HL-60 (cell line): ENCODE data around the gene RNFT2.

ENCODE experiments used
- DNase-seq, 2 experiments: peaks; one replicate each; pipeline ENCODE4 v3.0.0-alpha.2; 2010 to 2020; ENCODE audit warnings: low read depth in 1 of 2, low spot score in 1 of 2
- H3K27ac ChIP-seq: fragments of 250-450 bp; sonication (Bioruptor Pico); replicated peaks from 2 replicates; pipeline ENCODE4 v1.5.1; 2020; ENCODE audit warnings: mild to moderate bottlenecking, moderate library complexity
- H3K27me3 ChIP-seq: fragments of 250-450 bp; sonication (Bioruptor Pico); 2 replicates; pipeline ENCODE4 v1.5.1; 2021; ENCODE audit warnings: mild to moderate bottlenecking, moderate library complexity; ENCODE audit not compliant: insufficient read depth, poor library complexity, severe bottlenecking
- H3K4me3 ChIP-seq: replicated peaks from 2 replicates; pipeline ENCODE4 v1.5.1; 2011; ENCODE audit warnings: mild to moderate bottlenecking, control low read depth, low read length; ENCODE audit not compliant: insufficient read depth
- CTCF ChIP-seq: IDR thresholded peaks from one replicate; pipeline ENCODE4 v1.5.1; 2011; ENCODE audit warnings: low read length, control low read depth, inconsistent platforms; ENCODE audit not compliant: insufficient read depth
- GABPA ChIP-seq: IDR thresholded peaks from 2 replicates; pipeline ENCODE4 v1.6.1; 2012; ENCODE audit warnings: low read depth
- POLR2AphosphoS5 ChIP-seq: IDR thresholded peaks from 2 replicates; pipeline ENCODE4 v1.6.1; 2012; ENCODE audit warnings: low read depth
- REST ChIP-seq: IDR thresholded peaks from 2 replicates; pipeline ENCODE4 v1.6.1; 2012; ENCODE audit warnings: low read depth; ENCODE audit not compliant: insufficient replicate concordance
- SPI1 ChIP-seq: IDR thresholded peaks from 2 replicates; pipeline ENCODE4 v1.6.1; 2012; ENCODE audit warnings: low read depth, mild to moderate bottlenecking, borderline replicate concordance

Gene RNFT2

GRCh38 chr12:116839287-116839830 lies 101.2 kb downstream of the RNFT2 start:
- H3K27ac ChIP-seq: no peak overlapping the region
- no peak overlapping the region for H3K4me3 ChIP-seq
- TF ChIP-seq REST: no peak
- TF ChIP-seq GABPA: no peak
- TF ChIP-seq SPI1: no peak
- TF ChIP-seq POLR2AphosphoS5: no peak
- no peak for TF ChIP-seq CTCF
- no peaks in the 10 kb centered on the region for H3K27me3 ChIP-seq
- DNase-seq: no peak

GRCh38 chr12:116843085-116843484 lies 105.0 kb downstream of the RNFT2 start:
- H3K27me3 ChIP-seq: no peaks in the 10 kb centered on the region
- no peak for TF ChIP-seq POLR2AphosphoS5
- TF ChIP-seq CTCF: no peak
- no peak for TF ChIP-seq GABPA
- TF ChIP-seq REST: no peak
- TF ChIP-seq SPI1: no peak
- H3K27ac ChIP-seq: no peak overlapping the region
- no peak for DNase-seq
- no peak overlapping the region for H3K4me3 ChIP-seq

GRCh38 chr12:116849216-116849615 lies 111.1 kb downstream of the RNFT2 start:
- no peak for TF ChIP-seq SPI1
- no peak for TF ChIP-seq POLR2AphosphoS5
- TF ChIP-seq REST: no peak
- no peak for TF ChIP-seq GABPA
- TF ChIP-seq CTCF: no peak
- Histone ChIP-seq H3K27ac (no peak overlapping the region), H3K4me3 (no peak overlapping the region), H3K27me3 (no peaks in the 10 kb centered on the region)
- DNase-seq: no peak
